Small intestine (tissue), 7 donors: ENCODE data around the gene CGB3. TPM values are rescaled to one million over a fixed set of nuclear protein-coding genes. Genes with fewer than 3 reads are reported as not detected.
"Not testable (repeated sequence)": the region's sequence is repeated elsewhere in the genome, so short reads cannot be mapped to it uniquely, and the experiment has no call there.

Source experiments
- DNase-seq, 2 donors: peaks; one replicate each; pipeline versions ENCODE4 v3.0.0 to v3.0.0-alpha.2; 2013
- FAIRE-seq: peaks from 2 replicates; lab custom pipeline; 2012; peaks lifted over from hg19 to GRCh38; lab: Jason Lieb, UNC
- H3K27ac ChIP-seq, 3 donors: one replicate each; pipeline ENCODE4 v1.5.1; 2013; ENCODE audit warnings: low read length in 2 of 3, mild to moderate bottlenecking in 2 of 3, control low read depth in 1 of 3, inconsistent platforms in 1 of 3, low read depth in 1 of 3, moderate library complexity in 1 of 3
- H3K27me3 ChIP-seq, 3 donors: one replicate each; pipeline ENCODE4 v1.6.1; 2013; ENCODE audit warnings: low read length in 3 of 3, inconsistent platforms in 1 of 3; ENCODE audit not compliant: control insufficient read depth in 3 of 3, insufficient read depth in 3 of 3
- H3K36me3 ChIP-seq, 3 donors: one replicate each; pipeline ENCODE4 v1.6.1; 2013; ENCODE audit warnings: low read length in 3 of 3, inconsistent platforms in 1 of 3, low read depth in 1 of 3, mild to moderate bottlenecking in 1 of 3, moderate library complexity in 1 of 3; ENCODE audit not compliant: control insufficient read depth in 3 of 3, insufficient read depth in 2 of 3
- H3K4me1 ChIP-seq, 3 donors: one replicate each; pipeline ENCODE4 v1.6.1; 2013; ENCODE audit warnings: low read length in 2 of 3, inconsistent platforms in 1 of 3, low read depth in 1 of 3, mild to moderate bottlenecking in 1 of 3, moderate library complexity in 1 of 3; ENCODE audit not compliant: control insufficient read depth in 3 of 3, insufficient read depth in 2 of 3
- H3K4me3 ChIP-seq, 3 donors: one replicate each; pipeline ENCODE4 v1.5.1; 2013; ENCODE audit warnings: low read length in 3 of 3, control low read depth in 1 of 3, inconsistent platforms in 1 of 3, low read depth in 1 of 3, mild to moderate bottlenecking in 1 of 3, moderate library complexity in 1 of 3
- H3K9me3 ChIP-seq, 2 donors: one replicate each; pipeline ENCODE4 v1.6.1; 2013; ENCODE audit warnings: low read depth in 1 of 2, low read length in 1 of 2; ENCODE audit not compliant: control insufficient read depth in 2 of 2, insufficient read depth in 1 of 2
- WGBS, 3 donors: extraction: QIAGEN DNeasy Blood & Tissue Kit; methylation state at CpG; one replicate each; pipeline ENCODE4 v1.1.7; 2013; 5-methylcytosine and 5-hydroxymethylcytosine counted together
- polyA plus RNA-seq, 4 donors: library from polyadenylated mRNA; stranded (reverse) in 3 of 4; unstranded in 1 of 4; fragments of 200-250 nt in 3 of 4; fragments of 120-200 nt in 1 of 4; gene quantifications; one replicate each; pipeline versions ENCODE4 v1.2.1 to v1.2.3, GENCODE V29; 2013
- donor health status: healthy with polysubstance abuse.
- donor health status: control.
- donor health status: control.
- donor health status: Bipolar disorder and iron deficiency.
- donor health status: healthy.

CGB3 gene
- polyA plus RNA-seq, 4 donors, result not detected

DNA sequence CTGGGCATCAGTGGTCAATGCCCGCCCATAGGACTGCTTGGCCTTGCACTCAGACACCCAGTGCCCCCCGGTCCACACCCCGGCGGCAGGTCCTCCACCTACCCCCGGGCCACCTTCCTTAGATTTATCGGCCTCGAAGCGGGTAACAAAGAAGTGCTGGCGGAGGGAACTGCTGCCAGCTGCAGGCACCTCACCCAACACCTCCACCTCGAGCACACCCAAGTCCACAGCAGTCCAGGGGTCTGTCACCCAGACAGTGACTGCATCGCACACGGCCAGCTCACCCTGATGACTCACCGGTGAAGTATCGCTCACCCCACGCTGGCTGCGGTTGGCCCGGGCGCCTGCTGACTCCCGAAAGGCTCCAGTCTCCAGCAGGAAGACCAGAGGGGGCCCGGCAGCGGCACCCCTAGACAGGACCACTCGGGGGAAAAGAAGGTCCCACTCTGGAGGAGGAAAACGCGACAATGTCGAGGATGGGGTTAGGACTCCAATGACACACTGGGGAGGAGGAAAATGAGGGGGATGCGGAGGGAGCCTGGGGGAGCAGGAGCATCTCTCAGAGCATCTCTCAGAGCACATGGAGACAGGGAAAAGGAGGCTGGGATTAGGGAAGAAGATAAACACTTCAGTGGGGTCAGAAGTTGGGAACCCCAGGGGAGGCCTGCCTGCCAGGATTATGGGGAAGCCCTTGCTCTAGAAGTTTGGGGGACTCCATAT is 14.6 kb upstream of the CGB3 start:
- H3K4me1 ChIP-seq, H3K27ac ChIP-seq, H3K4me3 ChIP-seq, H3K36me3 ChIP-seq, DNase-seq, H3K27me3 ChIP-seq, FAIRE-seq, H3K9me3 ChIP-seq: not testable (repeated sequence)
- WGBS, 3 donors, result 75 to 85% (median 84%) methylated on average over 22 to 26 of the region's 26 CpGs

DNA sequence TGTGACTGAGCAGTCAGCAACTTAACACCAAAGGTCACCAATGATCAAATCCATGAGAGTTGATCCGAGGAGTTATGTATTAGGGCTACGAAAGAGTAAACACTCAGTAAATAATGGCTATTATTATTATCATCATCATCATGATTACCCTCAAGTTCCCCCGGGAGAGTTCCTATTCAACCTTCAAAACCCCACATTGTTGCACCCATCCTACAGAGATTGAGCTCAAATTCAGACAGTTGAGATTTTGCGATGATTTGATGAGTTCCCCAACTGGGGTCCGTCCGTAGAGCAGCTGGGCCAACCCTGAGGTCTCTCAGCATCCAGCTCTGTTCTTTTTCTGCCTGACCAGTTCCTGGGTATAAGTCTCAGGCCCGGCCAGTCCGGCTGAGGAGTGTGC is 14.0 kb upstream of the CGB3 start:
- 83 to 91% (median 85%) methylated on average over 5 to 8 of the region's 8 CpGs for WGBS, 3 donors
- H3K36me3 ChIP-seq, H3K9me3 ChIP-seq, H3K27me3 ChIP-seq, H3K4me3 ChIP-seq, DNase-seq, H3K27ac ChIP-seq, H3K4me1 ChIP-seq, FAIRE-seq: not testable (repeated sequence)

DNA sequence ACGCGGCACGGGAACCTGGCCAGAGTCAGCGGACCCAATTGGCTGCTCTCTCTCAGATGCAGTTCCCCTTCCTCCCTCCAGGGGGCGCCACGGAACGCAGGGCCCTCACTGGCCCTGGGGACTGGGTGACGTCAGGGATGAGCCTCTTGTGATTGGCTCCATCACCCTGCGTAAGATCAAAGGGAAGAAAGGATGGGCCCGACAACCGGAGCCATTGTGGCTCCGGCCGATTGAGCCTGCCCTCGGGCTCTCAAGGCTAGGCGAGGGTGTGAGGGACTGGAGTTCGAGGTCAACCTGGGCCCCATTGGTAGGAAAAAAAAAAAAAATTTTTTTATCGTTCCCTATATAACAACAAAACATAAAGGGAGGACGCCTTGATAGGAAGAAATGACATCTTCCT is 12.7 kb upstream of the CGB3 start, which contains the start of gene CGB1:
TSS of gene CGB1 (minus strand) at position 81 of the 400 bp plus-strand sequence. CDS start 184 bp downstream, outside the sequence.
- not testable (repeated sequence) for H3K27me3 ChIP-seq, H3K4me1 ChIP-seq, FAIRE-seq, H3K27ac ChIP-seq, DNase-seq, H3K9me3 ChIP-seq, H3K36me3 ChIP-seq, H3K4me3 ChIP-seq
- 50 to 53% (median 53%) methylated on average over 16 to 18 of the region's 18 CpGs for WGBS, 3 donors

DNA sequence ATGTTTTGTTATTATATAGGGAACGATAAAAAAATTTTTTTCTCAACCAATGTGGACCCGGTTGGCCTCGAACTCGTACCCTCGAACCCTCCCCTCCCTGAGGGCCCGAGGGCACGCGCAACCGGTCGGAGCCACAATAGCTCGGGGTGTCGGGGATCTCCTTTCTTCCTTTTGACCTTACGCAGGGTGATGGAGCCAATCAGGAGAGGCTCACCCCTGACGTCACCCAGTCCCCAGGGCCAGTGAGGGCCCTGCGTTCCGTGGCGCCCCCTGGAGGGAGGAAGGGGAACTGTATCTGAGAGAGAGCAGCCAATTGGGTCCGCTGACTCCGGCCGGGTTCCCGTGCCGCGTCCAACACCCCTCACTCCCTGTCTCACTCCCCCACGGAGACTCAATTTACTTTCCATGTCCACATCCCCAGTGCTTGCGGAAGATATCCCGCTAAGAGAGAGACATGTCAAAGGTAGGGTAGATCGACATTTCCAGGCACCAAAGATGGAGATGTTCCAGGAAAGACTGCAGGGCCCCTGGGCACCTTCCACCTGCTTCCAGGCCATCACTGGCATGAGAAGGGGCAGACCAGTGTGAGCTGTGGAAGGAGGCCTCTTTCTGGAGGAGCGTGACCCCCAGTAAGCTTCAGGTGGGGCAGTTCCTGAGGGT is 7.6 kb upstream of the CGB3 start, which contains the start of gene CGB2:
TSS of gene CGB2 (plus strand) at position 249 of the 660 bp plus-strand sequence. CDS start at position 455, 206 bp downstream.
- not testable (repeated sequence) for H3K27me3 ChIP-seq, FAIRE-seq, H3K27ac ChIP-seq, H3K36me3 ChIP-seq, H3K9me3 ChIP-seq, H3K4me3 ChIP-seq, H3K4me1 ChIP-seq
- 20 to 31% (median 26%) methylated on average over 28 of the region's 28 CpGs for WGBS, 3 donors
- peak in 1 of 2 donors; percentile 17 for DNase-seq

DNA sequence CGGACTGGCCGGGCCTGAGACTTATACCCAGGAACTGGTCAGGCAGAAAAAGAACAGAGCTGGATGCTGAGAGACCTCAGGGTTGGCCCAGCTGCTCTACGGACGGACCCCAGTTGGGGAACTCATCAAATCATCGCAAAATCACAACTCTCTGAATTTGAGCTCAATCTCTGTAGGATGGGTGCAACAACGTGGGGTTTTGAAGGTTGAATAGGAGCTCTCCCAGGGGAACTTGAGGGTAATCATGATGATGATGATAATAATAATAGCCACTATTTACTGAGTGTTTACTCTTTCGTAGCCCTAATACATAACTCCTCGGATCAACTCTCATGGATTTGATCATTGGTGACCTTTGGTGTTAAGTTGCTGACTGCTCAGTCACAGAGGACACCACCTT is 6.2 kb upstream of the CGB3 start:
- H3K36me3 ChIP-seq, H3K4me1 ChIP-seq, DNase-seq, H3K27ac ChIP-seq, H3K9me3 ChIP-seq, H3K27me3 ChIP-seq, FAIRE-seq, H3K4me3 ChIP-seq: not testable (repeated sequence)
- WGBS, 3 donors, result 87 to 91% (median 90%) methylated on average over 2 to 5 of the region's 8 CpGs

DNA sequence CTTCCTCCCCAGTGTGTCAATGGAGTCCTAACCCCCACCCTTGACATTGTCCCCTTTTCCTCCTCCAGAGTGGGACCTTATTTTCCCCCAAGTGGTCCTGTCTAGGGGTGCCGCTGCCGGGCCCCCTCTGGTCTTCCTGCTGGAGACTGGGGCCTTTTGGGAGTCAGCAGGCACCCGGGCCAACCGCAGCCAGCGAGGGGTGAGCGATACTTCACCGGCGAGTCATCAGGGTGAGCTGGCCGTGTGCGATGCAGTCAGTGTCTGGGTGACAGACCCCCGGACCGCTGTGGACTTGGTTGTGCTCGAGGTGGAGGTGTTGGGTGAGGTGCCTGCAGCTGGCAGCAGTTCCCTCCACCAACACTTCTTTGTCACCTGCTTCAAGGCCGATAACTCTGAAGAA is 5.6 kb upstream of the CGB3 start:
- H3K36me3 ChIP-seq, H3K27me3 ChIP-seq, H3K4me3 ChIP-seq, H3K9me3 ChIP-seq, DNase-seq, FAIRE-seq, H3K27ac ChIP-seq, H3K4me1 ChIP-seq: not testable (repeated sequence)
- WGBS, 3 donors, result 83 to 90% (median 85%) methylated on average over 11 to 14 of the region's 14 CpGs

DNA sequence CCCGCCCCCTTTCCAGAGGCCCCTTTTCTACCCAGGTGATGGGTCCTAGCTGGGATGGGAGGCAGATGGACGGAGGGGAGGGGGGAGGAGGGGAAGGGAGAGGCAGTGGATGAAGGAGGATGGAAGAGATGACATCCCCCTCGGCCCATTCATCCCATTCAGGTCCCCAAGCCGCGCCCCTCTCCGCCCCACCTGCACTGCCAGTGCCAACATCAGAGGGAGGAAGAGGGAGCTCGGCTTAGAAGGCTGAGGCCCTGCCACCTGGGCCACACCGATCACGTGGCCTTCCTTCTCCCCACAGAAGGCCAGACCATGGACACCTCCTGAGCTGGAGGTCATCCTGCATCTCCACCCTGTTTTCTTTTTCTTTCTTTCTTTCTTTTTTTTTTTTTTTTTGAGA is 4.6 kb upstream of the CGB3 start:
- not testable (repeated sequence) for DNase-seq, H3K4me1 ChIP-seq, FAIRE-seq, H3K4me3 ChIP-seq, H3K36me3 ChIP-seq, H3K9me3 ChIP-seq, H3K27ac ChIP-seq, H3K27me3 ChIP-seq
- 64 to 74% (median 64%) methylated on average over 5 to 9 of the region's 9 CpGs for WGBS, 3 donors

DNA sequence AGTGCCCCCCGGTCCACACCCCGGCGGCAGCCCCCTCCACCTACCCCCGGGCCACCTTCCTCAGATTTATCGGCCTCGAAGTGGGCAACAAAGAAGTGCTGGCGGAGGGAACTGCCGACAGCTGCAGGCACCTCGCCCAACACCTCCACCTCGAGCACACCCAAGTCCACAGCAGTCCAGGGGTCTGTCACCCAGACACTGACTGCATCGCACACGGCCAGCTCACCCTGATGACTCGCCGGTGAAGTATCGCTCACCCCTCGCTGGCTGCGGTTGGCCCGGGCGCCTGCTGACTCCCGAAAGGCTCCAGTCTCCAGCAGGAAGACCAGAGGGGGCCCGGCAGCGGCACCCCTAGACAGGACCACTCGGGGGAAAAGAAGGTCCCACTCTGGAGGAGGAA is 1.5 kb upstream of the CGB3 start:
- peaks cover 0 to 16% (median 0%) of the 10 kb centered on the region in 3 donors for H3K27me3 ChIP-seq
- H3K9me3 ChIP-seq, DNase-seq, H3K36me3 ChIP-seq, FAIRE-seq, H3K4me3 ChIP-seq, H3K4me1 ChIP-seq, H3K27ac ChIP-seq: not testable (repeated sequence)
- WGBS, 3 donors, result 77 to 82% (median 78%) methylated on average over 17 to 23 of the region's 23 CpGs
